HG03066 (cell line): ENCODE data around the gene MCCC1.
"Not testable (repeated sequence)": the region's sequence is repeated elsewhere in the genome, so short reads cannot be mapped to it uniquely, and the experiment has no call there.

Source experiments
- ATAC-seq: cut with Tn5 transposase; IDR thresholded peaks from one replicate; pipeline ENCODE4 v1.9.1; 2021; ENCODE audit warnings: low read depth; ENCODE audit not compliant: unreplicated experiment

Gene MCCC1

GRCh38 chr3:183099026-183099837, at the start of gene MCCC1:
TSS of gene MCCC1 (minus strand) at chr3:183099496. CDS start at chr3:183099440, 56 bp downstream.
- peak; percentile 99 for ATAC-seq

GRCh38 chr3:183148056-183148455, 48.8 kb upstream of the MCCC1 start:
- no peak for ATAC-seq

GRCh38 chr3:183144363-183144762, 45.1 kb upstream of the MCCC1 start:
- ATAC-seq = no peak

GRCh38 chr3:183142199-183142598, 42.9 kb upstream of the MCCC1 start:
- no peak for ATAC-seq

- ATAC-seq = no peak
Observed at GRCh38 chr3:183134844-183135243, 35.5 kb upstream of the MCCC1 start.

GRCh38 chr3:183132409-183132808, 33.1 kb upstream of the MCCC1 start:
- ATAC-seq = no peak

GRCh38 chr3:183131735-183132134, 32.4 kb upstream of the MCCC1 start:
- ATAC-seq = no peak

GRCh38 chr3:183131186-183131725, 32.0 kb upstream of the MCCC1 start:
- no peak for ATAC-seq

GRCh38 chr3:183129243-183129642, 29.9 kb upstream of the MCCC1 start:
- ATAC-seq = no peak

- no peak for ATAC-seq
Observed at GRCh38 chr3:183128709-183129108, 29.4 kb upstream of the MCCC1 start.

GRCh38 chr3:183123891-183124290, 24.6 kb upstream of the MCCC1 start:
- ATAC-seq = no peak

GRCh38 chr3:183122257-183122932, 23.1 kb upstream of the MCCC1 start:
- no peak for ATAC-seq

GRCh38 chr3:183120538-183121215, 21.4 kb upstream of the MCCC1 start:
- ATAC-seq = no peak

- ATAC-seq = no peak
Observed at GRCh38 chr3:183117056-183117455, 17.8 kb upstream of the MCCC1 start.

GRCh38 chr3:183116025-183116614, 16.8 kb upstream of the MCCC1 start:
- peak; percentile 81 for ATAC-seq

GRCh38 chr3:183114384-183115178, 15.3 kb upstream of the MCCC1 start:
- no peak for ATAC-seq

- not testable (repeated sequence) for ATAC-seq
Observed at GRCh38 chr3:183109847-183110246, 10.6 kb upstream of the MCCC1 start.

GRCh38 chr3:183108470-183108869, 9.2 kb upstream of the MCCC1 start:
- no peak for ATAC-seq

- no peak for ATAC-seq
Observed at GRCh38 chr3:183108001-183108449, 8.7 kb upstream of the MCCC1 start.

GRCh38 chr3:183107372-183107771, 8.1 kb upstream of the MCCC1 start:
- not testable (repeated sequence) for ATAC-seq
